Measurements from ENCODE around the gene ALS2. TPM values are rescaled to one million over a fixed set of nuclear protein-coding genes. Genes with fewer than 3 reads are reported as not detected.

ALS2 gene
- total RNA-seq, 1 experiment from 2014 or later = 28.1 TPM

DNA sequence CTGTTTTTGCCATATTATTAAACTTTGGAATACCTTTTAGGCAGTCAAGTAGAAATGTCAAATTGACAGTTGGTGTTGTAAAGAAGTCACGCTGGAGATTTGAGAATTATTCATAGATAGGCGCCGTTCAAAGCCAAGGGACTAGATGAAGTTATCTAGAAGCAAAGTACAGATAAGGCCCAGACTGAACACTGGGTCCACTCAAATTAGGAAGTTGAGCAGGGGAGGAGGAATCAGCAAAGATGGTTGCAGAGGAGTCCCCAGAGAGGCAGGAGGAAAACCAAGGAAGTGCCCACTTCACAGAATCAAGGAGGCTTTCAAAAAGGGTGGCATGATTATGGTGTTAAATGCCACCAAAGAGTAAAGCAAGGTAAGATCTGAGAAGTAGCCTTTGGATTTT lies 9.6 kb upstream of the ALS2 start:
- Histone ChIP-seq H4K20me1 (ENCODE audit: insufficient read depth) (no peaks in the 10 kb centered on the region), H2AFZ (ENCODE audit: low read depth, low read length, poor library complexity, severe bottlenecking) (no peak overlapping the region), H3K4me3 (replicated peaks in 1 of 2; ENCODE audit: low read depth in 1 of 2, low read length in 2 of 2) (no peak overlapping the region), H3K36me3 (ENCODE audit: control insufficient read depth in 1 of 2, insufficient read depth in 2 of 2, low read length in 2 of 2) (no peaks in the 10 kb centered on the region), H3K9ac (ENCODE audit: low read length) (no peak overlapping the region), H3K79me2 (ENCODE audit: insufficient read depth, low read length) (no peaks in the 10 kb centered on the region), H3K27ac (ENCODE audit: low read depth, low read length) (no peak overlapping the region), H3K9me3 (ENCODE audit: control insufficient read depth in 1 of 2, insufficient read depth in 1 of 2, low read depth in 1 of 2, low read length in 2 of 2) (no peaks in the 10 kb centered on the region), H3K4me1 (ENCODE audit: control insufficient read depth in 1 of 2, insufficient read depth in 2 of 2, low read length in 2 of 2) (no peaks in the 10 kb centered on the region), H3K9me2 (ENCODE audit: insufficient read depth) (no peaks in the 10 kb centered on the region), H3K27me3 (ENCODE audit: insufficient read depth, low read length) (no peaks in the 10 kb centered on the region), H3K4me2 (ENCODE audit: low read length) (no peak overlapping the region)
- ChIA-PET RAD21 (ENCODE audit: low non-redundant PET in 1 of 2, low total read pairs in 2 of 2, uncharacterized antibody in 2 of 2, unreplicated experiment in 2 of 2) (no interaction called here), POLR2A (no interaction called here), CTCF (no interaction called here)
- no peak for DNase-seq (ENCODE audit: low read depth, low spot score)
- intact Hi-C loops (cut with micrococcal nuclease) = loop anchor here (10.0 kb wide), 1 partner anchor 265 kb away; no protein-coding TSS in a partner anchor
- no peak for TF ChIP-seq CTCF (IDR thresholded peaks at IDR 0.05 in 2 of 3, conservative IDR thresholded peaks at IDR 0.05 in 1 of 3; ENCODE audit: borderline replicate concordance in 1 of 3, insufficient read depth in 1 of 3, low read depth in 2 of 3, low read length in 2 of 3)
- TF ChIP-seq SP1 (IDR thresholded peaks at IDR 0.05; ENCODE audit: low read depth) = no peak
- TF ChIP-seq REST (IDR thresholded peaks at IDR 0.05; ENCODE audit: low read depth) = no peak
- TF ChIP-seq CEBPB (IDR thresholded peaks at IDR 0.05; ENCODE audit: low read depth) = no peak
- TF ChIP-seq TCF7L2 (IDR thresholded peaks at IDR 0.05; ENCODE audit: borderline replicate concordance, extremely low read depth, insufficient read depth, insufficient read length) = no peak
- TF ChIP-seq JUND (IDR thresholded peaks at IDR 0.05) = no peak
- TF ChIP-seq CBX3 (IDR thresholded peaks at IDR 0.05; ENCODE audit: low read depth) = no peak
- TF ChIP-seq ELF1 (IDR thresholded peaks at IDR 0.05; ENCODE audit: borderline replicate concordance, low read depth) = no peak
- ATAC-seq = no peak
- BruUV-seq (replicated peaks) = no TSS peak
